ENCODE data around the gene CAMK2G. TPM values are rescaled to one million over a fixed set of nuclear protein-coding genes. Genes with fewer than 3 reads are reported as not detected.

CAMK2G gene
- total and polyA plus RNA-seq, 4 donors, result 6.8 to 18.3 (median 9.9) TPM

- H3K4me3 ChIP-seq (ENCODE audit: low read depth in 1 of 3, low read length in 3 of 3), result no peak overlapping the region
- H3K36me3 ChIP-seq (ENCODE audit: control insufficient read depth in 4 of 4, insufficient read depth in 3 of 4, low read depth in 1 of 4, low read length in 3 of 4), result peaks cover 0 to 12% (median 3%) of the 10 kb centered on the region in 4 donors
- no peaks in the 10 kb centered on the region for H3K9me3 ChIP-seq (ENCODE audit: control insufficient read depth in 4 of 4, low read length in 3 of 4)
- 97% methylated on average over 4 of the region's 4 CpGs for WGBS
- TF ChIP-seq GABPA (IDR thresholded peaks at IDR 0.05 in 1 of 2, conservative IDR thresholded peaks at IDR 0.05 in 1 of 2), result no peak
- no peak for TF ChIP-seq TAF1 (conservative IDR thresholded peaks at IDR 0.05)
- no peak for TF ChIP-seq HNF4A (conservative IDR thresholded peaks at IDR 0.05)
- TF ChIP-seq RAD21 (IDR thresholded peaks at IDR 0.05), result no peak
- TF ChIP-seq SP1 (IDR thresholded peaks at IDR 0.05), result no peak
- TF ChIP-seq HNF4G (IDR thresholded peaks at IDR 0.05), result no peak
- H3K9ac ChIP-seq (ENCODE audit: low read depth in 1 of 2, low read length in 2 of 2), result no peak overlapping the region
- H3K27me3 ChIP-seq (ENCODE audit: control insufficient read depth in 4 of 4, insufficient read depth in 4 of 4, low read length in 3 of 4), result no peaks in the 10 kb centered on the region
- no peak for DNase-seq (ENCODE audit: low spot score)
- peaks cover 8 to 28% (median 19%) of the 10 kb centered on the region in 4 donors for H3K4me1 ChIP-seq (ENCODE audit: control insufficient read depth in 4 of 4, insufficient read depth in 4 of 4, low read length in 3 of 4)
- no peak overlapping the region for H3K27ac ChIP-seq (ENCODE audit: low read depth in 1 of 2, low read length in 2 of 2)
Measured at GRCh38 chr10:73812657-73813056, 61.7 kb downstream of the CAMK2G start.

GRCh38 chr10:73810735-73811465 is 63.5 kb downstream of the CAMK2G start:
- Histone ChIP-seq H3K4me1 (ENCODE audit: control insufficient read depth in 4 of 4, insufficient read depth in 4 of 4, low read length in 3 of 4) (peaks cover 0 to 16% (median 10%) of the 10 kb centered on the region in 4 donors), H3K27ac (ENCODE audit: low read depth in 1 of 2, low read length in 2 of 2) (peak overlapping the region; percentile 82 to 86), H3K9ac (ENCODE audit: low read depth in 1 of 2, low read length in 2 of 2) (peak overlapping the region; percentile 67 to 68), H3K9me3 (ENCODE audit: control insufficient read depth in 4 of 4, low read length in 3 of 4) (no peaks in the 10 kb centered on the region), H3K4me3 (ENCODE audit: low read depth in 1 of 3, low read length in 3 of 3) (peak overlapping the region; percentile 79 to 89 (median 80)), H3K27me3 (ENCODE audit: control insufficient read depth in 4 of 4, insufficient read depth in 4 of 4, low read length in 3 of 4) (no peaks in the 10 kb centered on the region), H3K36me3 (ENCODE audit: control insufficient read depth in 4 of 4, insufficient read depth in 3 of 4, low read depth in 1 of 4, low read length in 3 of 4) (peaks cover 9 to 25% (median 18%) of the 10 kb centered on the region in 4 donors)
- TF ChIP-seq SP1 (IDR thresholded peaks at IDR 0.05), result no peak
- no peak for TF ChIP-seq HNF4A (conservative IDR thresholded peaks at IDR 0.05)
- TF ChIP-seq CTCF (IDR thresholded peaks at IDR 0.05; ENCODE audit: low read depth, low read length, missing input control), result no peak
- TF ChIP-seq ATF3 (IDR thresholded peaks at IDR 0.05), result no peak
- TF ChIP-seq EGR1 (IDR thresholded peaks at IDR 0.05; ENCODE audit: low read depth in 2 of 2), result no peak
- no peak for TF ChIP-seq NR2F2 (IDR thresholded peaks at IDR 0.05)
- TF ChIP-seq FOXA1 (IDR thresholded peaks at IDR 0.05), result no peak
- TF ChIP-seq MAX (IDR thresholded peaks at IDR 0.05), result no peak
- TF ChIP-seq JUND (IDR thresholded peaks at IDR 0.05), result no peak
- no peak for TF ChIP-seq YY1 (IDR thresholded peaks at IDR 0.05)
- TF ChIP-seq GABPA (IDR thresholded peaks at IDR 0.05 in 1 of 2, conservative IDR thresholded peaks at IDR 0.05 in 1 of 2), result no peak
- no peak for TF ChIP-seq HNF4G (IDR thresholded peaks at IDR 0.05)
- no peak for TF ChIP-seq RAD21 (IDR thresholded peaks at IDR 0.05)
- TF ChIP-seq TAF1 (conservative IDR thresholded peaks at IDR 0.05), result no peak
- 1% methylated on average over 63 of the region's 63 CpGs for WGBS
- DNase-seq (ENCODE audit: low spot score), result peak; percentile 71

- no peak for TF ChIP-seq ATF3 (IDR thresholded peaks at IDR 0.05)
- Histone ChIP-seq H3K9ac (ENCODE audit: low read depth in 1 of 2, low read length in 2 of 2) (no peak overlapping the region), H3K4me1 (ENCODE audit: control insufficient read depth in 4 of 4, insufficient read depth in 4 of 4, low read length in 3 of 4) (peaks cover 0 to 15% (median 10%) of the 10 kb centered on the region in 4 donors), H3K27ac (ENCODE audit: low read depth in 1 of 2, low read length in 2 of 2) (peak overlapping the region in 1 of 2 donors; percentile 82), H3K36me3 (ENCODE audit: control insufficient read depth in 4 of 4, insufficient read depth in 3 of 4, low read depth in 1 of 4, low read length in 3 of 4) (peaks cover 12 to 31% (median 22%) of the 10 kb centered on the region in 4 donors), H3K9me3 (ENCODE audit: control insufficient read depth in 4 of 4, low read length in 3 of 4) (no peaks in the 10 kb centered on the region), H3K27me3 (ENCODE audit: control insufficient read depth in 4 of 4, insufficient read depth in 4 of 4, low read length in 3 of 4) (no peaks in the 10 kb centered on the region), H3K4me3 (ENCODE audit: low read depth in 1 of 3, low read length in 3 of 3) (peak overlapping the region in 2 of 3 donors; percentile 79 to 89)
- 80% methylated on average over 7 of the region's 7 CpGs for WGBS
- DNase-seq (ENCODE audit: low spot score), result no peak
Measured at GRCh38 chr10:73810358-73810734, 64.0 kb downstream of the CAMK2G start.
